Right lobe of liver (tissue), 4 donors: ENCODE measurements around the gene IBTK.

Experiments
- CTCF ChIP-seq, 4 donors: fragments of 200-600 bp in 3 of 4; fragments of 450-650 bp in 1 of 4; IDR thresholded peaks; one replicate each; pipeline versions ENCODE4 v1.5.1 to v1.8.0; 2016 to 2022; ENCODE audit warnings: antibody characterized with exemption in 4 of 4, mild to moderate bottlenecking in 2 of 4
- POLR2A ChIP-seq: fragments of 450-650 bp; IDR thresholded peaks from one replicate; pipeline ENCODE4 v1.6.1; 2017; ENCODE audit warnings: antibody characterized with exemption, mild to moderate bottlenecking
- donor health status: DM: no; HTN: no; CAD: no.
- donor health status: DM: no; HTN: no; CAD: no.
- donor health status: DM: no; HTN: yes; CAD: no.

- TF ChIP-seq CTCF (IDR thresholded peaks at IDR 0.05), result no peak
- no peak for TF ChIP-seq POLR2A
Measured at GRCh38 chr6:82172594-82172993, 75.0 kb downstream of the IBTK start.
